ENCODE data around the gene PSEN1. TPM values are rescaled to one million over a fixed set of nuclear protein-coding genes. Genes with fewer than 3 reads are reported as not detected.

The PSEN1 gene
- total RNA-seq, 2 donors from 2014 or later = 20.5 to 22.3 TPM

- Histone ChIP-seq H3K4me3 (no peak overlapping the region), H3K36me3 (peaks cover 12% of the 10 kb centered on the region), H3K4me1 (no peaks in the 10 kb centered on the region), H3K27me3 (no peaks in the 10 kb centered on the region), H3K9me3 (no peaks in the 10 kb centered on the region), H3K27ac (no peak overlapping the region)
- DNase-seq (ENCODE audit: low spot score) = no peak
- TF ChIP-seq CTCF (IDR thresholded peaks at IDR 0.05) = no peak
Measured at GRCh38 chr14:73125746-73126145, 10.6 kb upstream of the PSEN1 start.

- H3K9me3 ChIP-seq = no peaks in the 10 kb centered on the region
- TF ChIP-seq CTCF (IDR thresholded peaks at IDR 0.05) = no peak
- H3K36me3 ChIP-seq = no peaks in the 10 kb centered on the region
- H3K4me1 ChIP-seq = peaks cover 0 to 15% of the 10 kb centered on the region in 2 donors
- no peaks in the 10 kb centered on the region for H3K27me3 ChIP-seq
- no peak overlapping the region for H3K27ac ChIP-seq
- no peak overlapping the region for H3K4me3 ChIP-seq
- DNase-seq (ENCODE audit: low spot score) = no peak
Measured at GRCh38 chr14:73133795-73134194, 2.5 kb upstream of the PSEN1 start.

- Histone ChIP-seq H3K4me3 (peak overlapping the region; percentile 94 to 99), H3K27ac (peak overlapping the region; percentile 95 to 97), H3K27me3 (no peaks in the 10 kb centered on the region), H3K9me3 (no peaks in the 10 kb centered on the region), H3K4me1 (peaks cover 0 to 15% of the 10 kb centered on the region in 2 donors), H3K36me3 (no peaks in the 10 kb centered on the region)
- DNase-seq (ENCODE audit: low spot score) = no peak
- no peak for TF ChIP-seq CTCF (IDR thresholded peaks at IDR 0.05)
Measured at GRCh38 chr14:73136085-73136386, 271 bp upstream of the PSEN1 start.

GRCh38 chr14:73140811-73141323 lies 4.6 kb downstream of the PSEN1 start:
- peaks cover 0 to 24% of the 10 kb centered on the region in 2 donors for H3K4me1 ChIP-seq
- H3K4me3 ChIP-seq = no peak overlapping the region
- no peaks in the 10 kb centered on the region for H3K36me3 ChIP-seq
- no peak overlapping the region for H3K27ac ChIP-seq
- no peaks in the 10 kb centered on the region for H3K27me3 ChIP-seq
- TF ChIP-seq CTCF (IDR thresholded peaks at IDR 0.05) = no peak
- H3K9me3 ChIP-seq = no peaks in the 10 kb centered on the region
- no peak for DNase-seq (ENCODE audit: low spot score)

- no peak for TF ChIP-seq CTCF (IDR thresholded peaks at IDR 0.05)
- H3K36me3 ChIP-seq = no peaks in the 10 kb centered on the region
- no peak for DNase-seq (ENCODE audit: low spot score)
- peaks cover 0 to 19% of the 10 kb centered on the region in 2 donors for H3K4me1 ChIP-seq
- no peak overlapping the region for H3K27ac ChIP-seq
- no peaks in the 10 kb centered on the region for H3K27me3 ChIP-seq
- no peak overlapping the region for H3K4me3 ChIP-seq
- H3K9me3 ChIP-seq = no peaks in the 10 kb centered on the region
Measured at GRCh38 chr14:73142216-73142615, 5.9 kb downstream of the PSEN1 start.

- no peak for TF ChIP-seq CTCF (IDR thresholded peaks at IDR 0.05)
- Histone ChIP-seq H3K4me1 (peaks cover 0 to 11% of the 10 kb centered on the region in 2 donors), H3K9me3 (no peaks in the 10 kb centered on the region), H3K36me3 (peaks cover 4% of the 10 kb centered on the region), H3K27me3 (no peaks in the 10 kb centered on the region), H3K4me3 (no peak overlapping the region), H3K27ac (no peak overlapping the region)
- DNase-seq (ENCODE audit: low spot score) = no peak
Measured at GRCh38 chr14:73143003-73143402, 6.7 kb downstream of the PSEN1 start.

All from right atrium auricular region (tissue), 2 donors.